Stimulated activated CD4-positive, alpha-beta T cell treated with anti-CD3 and anti-CD28 coated beads, Interleukin-12 subunit alpha, Interleukin-12 subunit beta, amount 100 ng/mL, for 48 hours (primary cell): Measurements from ENCODE around the gene PRRX1.
A peak's percentile ranks its signal among the peaks of the same experiment; 100 is the strongest.

ENCODE experiments used
- DNase-seq, 3 donors: peaks; one replicate each; pipeline ENCODE4 v3.0.0-alpha.2; 2020; ENCODE audit warnings: low read depth in 2 of 3, low spot score in 1 of 3

The PRRX1 gene

DNA sequence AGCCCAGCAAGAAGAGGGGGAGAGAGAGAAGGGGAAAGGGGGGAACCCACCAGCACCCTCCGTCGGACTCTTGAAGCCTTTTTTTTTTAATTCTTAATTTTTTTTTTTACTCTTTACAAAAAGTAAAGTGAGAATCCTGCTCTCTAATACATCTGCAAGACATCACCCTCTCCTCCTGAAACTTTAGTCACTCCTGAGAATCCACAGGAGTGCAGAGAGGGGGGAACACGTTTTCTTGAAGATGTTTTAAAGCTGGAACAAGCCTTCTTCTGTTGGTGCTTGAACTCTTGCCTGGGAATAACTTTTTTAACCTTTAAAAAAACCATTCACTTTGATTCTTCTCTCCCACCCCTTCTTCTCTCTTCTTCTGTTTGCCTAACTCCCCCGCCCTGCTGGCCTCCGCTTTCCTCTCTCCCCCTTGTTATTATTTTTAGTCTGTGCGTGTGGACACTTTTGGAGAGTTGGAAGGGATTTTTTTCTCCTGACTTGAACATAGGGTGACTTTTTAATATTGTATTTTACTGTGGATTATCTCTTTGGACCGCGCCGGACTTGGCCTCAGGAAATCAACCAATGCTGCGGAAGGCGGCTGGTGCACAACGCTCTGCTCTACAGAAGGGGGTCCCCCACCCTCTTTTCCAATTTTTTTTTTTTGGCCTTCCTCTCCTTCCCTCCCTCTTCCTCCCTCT lies 383 bp upstream of the PRRX1 start:
- no peak for DNase-seq

DNA sequence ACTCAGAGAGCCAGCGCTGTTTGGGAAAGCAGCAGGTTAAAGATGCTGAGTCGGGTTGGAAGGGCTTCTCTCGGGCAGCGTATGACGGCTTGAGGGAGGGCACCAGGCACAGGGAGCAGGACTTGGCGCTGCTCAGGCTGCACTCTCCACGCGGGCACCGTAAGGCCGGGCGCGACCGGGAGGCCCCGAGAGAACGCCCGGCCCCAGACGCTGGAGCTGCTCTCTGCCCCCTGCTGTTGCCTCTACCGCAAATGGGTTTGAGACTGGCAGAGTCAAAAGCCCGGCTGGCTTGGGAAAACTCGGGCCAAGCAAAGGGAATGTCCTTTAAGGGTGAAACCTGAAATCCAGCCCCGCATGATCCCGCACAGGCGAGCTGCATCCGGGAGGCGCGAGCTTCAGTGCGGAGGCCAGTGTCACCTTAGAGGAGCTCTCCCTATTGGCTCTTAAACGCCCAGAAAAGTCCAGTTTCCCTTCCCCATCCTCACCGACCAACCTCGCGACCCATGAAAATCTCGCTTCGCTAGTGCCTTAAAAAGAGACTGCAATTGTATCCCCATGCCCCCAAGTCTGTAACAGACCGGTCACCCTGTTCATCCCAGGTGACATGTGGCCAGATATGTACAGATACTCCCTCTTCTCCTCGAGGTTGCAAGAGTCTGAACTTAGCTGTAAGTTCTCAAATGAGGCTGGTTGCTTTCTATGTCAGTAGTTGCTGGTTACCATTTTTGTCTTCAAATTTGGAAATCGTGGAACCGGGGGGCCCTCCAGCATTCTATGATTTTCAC lies 1.1 kb downstream of the PRRX1 start:
- DNase-seq = no peak

DNA sequence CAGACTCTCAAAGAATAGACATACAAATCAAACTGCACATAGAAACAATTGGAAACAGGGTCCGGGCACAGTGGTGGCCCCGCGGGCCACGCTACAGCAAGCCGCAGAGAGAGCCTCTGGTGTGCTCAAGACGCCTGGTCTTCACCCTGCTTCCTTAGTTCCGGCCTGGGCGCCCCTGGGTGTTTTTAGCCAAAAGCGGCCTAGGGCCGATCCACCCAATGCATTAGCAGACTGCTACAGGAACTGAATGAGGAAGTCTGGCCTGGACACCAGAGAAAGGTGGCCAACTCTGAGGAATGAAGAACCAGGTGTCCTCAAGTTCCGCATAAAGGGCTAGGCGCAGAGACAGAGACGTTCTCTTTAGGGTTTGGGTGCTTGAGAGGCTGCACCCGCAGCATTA lies 1.7 kb downstream of the PRRX1 start:
- DNase-seq = no peak

DNA sequence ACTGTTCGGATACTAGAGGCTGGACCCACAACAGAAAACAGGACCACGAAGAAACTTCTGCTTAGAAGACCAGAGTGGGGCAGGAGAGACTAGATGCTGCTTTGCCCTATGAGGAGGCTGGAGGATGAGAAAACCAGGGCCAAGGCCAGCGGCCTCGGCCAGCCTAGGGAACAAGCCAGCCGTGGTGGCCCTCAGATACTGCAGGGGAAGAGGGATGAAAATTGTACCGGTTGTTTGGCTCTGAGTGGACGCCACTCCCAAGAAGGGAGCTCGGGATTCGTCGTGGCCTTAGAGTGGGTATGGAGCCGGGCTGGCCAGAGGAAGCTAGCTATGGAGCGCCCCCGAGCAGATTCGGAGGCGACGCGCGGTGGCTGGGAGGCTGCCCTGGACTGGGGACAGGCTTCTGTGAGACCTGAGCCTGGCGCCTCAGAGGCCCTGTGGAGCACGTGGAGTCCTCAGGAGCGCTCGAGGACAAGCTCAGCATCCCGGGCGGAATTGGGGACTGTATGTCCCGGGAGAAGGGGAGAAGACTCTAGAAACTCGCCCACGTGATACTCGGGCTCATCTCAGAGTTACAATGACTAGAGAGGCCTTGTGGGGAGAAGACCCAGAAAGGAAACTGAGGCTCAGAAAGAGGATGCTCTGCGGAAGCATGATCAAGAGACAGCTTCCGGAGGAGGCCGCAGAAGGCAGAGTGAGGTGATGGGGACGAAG lies 2.8 kb downstream of the PRRX1 start:
- DNase-seq = no peak

DNA sequence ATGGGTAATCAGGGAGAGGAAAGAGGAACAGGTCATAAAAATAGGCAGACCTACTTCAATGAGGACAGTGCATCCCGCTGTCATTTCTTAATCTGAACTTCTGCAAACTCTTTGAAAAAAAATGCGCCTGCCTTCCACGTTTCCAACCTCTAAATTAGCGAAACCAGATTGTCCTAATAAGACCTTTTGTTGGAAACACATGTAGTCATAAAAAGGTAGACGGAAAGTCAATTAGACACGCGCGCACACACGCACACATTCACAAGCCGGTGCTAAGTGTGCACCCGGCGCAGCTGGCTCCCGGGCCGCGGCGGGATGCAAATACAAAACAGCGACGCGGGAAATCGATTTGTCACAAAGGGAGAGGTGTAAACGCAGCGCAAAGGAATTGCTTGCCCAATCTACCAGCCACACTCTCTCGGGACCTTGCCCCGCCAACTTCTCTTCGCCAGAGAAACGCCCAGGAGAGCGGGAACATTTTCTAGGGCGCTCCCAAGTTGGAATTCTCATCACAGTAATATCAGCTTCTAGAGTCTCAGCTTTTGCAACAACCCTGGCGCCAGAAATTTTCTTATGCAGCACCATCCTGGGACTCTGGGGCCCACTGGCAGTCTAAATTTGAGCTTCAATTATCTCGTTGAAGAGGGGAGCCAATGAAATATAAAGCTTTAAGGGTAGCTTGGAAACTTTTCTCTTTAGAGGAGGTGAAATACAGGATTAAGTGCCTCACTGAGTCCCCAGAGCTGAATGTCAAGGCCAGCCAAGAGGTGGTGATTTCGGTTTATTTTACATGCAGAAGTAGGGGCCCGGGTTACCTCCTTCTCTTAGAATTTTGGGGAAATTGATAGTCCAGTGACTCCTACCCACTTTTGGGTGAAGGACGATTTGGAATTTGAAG lies 4.5 kb downstream of the PRRX1 start:
- no peak for DNase-seq

DNA sequence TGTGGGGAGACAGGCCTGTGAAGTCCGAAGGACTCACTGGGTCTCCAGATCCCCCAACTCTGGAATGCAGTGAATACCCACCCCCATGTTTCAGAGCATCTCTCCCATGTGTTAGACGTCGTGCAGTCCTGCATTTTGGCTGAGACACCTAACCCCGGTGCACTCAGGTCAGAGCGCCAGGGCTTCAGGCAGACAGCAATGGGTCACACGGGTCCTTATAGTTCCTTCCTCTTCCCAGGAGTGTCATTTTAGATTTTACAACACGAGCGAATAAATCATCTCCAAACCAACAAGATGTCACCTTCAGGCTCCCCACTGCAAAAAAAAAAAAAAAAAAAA lies 5.1 kb downstream of the PRRX1 start:
- DNase-seq = no peak

DNA sequence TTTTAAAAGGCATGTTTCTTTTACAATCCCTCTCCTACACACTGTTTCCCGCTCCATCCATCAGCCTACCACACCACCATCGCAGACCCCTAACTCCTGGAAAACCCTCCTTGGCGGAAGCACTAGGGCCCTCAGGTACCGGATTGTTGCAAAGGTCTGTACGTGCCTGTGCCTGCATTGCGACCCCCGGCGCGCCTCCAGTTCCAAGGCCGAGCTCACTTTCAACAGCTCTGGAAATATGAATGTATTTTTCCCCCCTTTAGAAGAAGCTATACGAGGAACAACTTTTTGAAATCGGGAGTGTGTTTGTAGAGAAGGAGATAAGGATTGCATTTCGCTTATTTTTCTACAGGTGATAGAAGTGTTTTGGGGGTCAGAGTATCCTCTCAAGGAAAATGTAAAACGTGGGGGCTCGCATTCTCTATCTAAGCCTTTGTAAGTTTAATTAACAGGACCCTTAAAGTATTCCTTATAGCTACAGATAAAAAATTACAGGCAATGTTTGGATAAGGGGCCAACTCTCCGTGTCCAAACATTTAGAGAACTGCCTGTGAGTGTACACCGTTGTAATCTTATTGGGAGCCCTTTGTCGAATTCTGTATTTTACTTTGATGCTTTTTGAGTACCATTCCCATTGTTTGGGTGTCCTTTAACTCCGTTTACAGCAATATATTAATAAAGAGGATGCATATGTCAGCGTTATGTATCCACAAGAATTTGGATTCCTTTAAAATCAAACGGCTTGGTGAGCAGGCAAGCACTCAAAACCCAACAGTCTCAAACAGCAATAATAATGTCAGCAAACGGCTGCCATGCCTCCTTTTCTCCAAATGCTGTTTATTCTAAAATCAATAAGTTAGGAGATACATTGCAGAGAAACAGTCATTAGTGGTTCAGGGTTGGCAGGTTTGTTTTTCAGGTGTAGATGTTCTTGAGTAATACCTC lies 5.9 kb downstream of the PRRX1 start:
- no peak for DNase-seq

DNA sequence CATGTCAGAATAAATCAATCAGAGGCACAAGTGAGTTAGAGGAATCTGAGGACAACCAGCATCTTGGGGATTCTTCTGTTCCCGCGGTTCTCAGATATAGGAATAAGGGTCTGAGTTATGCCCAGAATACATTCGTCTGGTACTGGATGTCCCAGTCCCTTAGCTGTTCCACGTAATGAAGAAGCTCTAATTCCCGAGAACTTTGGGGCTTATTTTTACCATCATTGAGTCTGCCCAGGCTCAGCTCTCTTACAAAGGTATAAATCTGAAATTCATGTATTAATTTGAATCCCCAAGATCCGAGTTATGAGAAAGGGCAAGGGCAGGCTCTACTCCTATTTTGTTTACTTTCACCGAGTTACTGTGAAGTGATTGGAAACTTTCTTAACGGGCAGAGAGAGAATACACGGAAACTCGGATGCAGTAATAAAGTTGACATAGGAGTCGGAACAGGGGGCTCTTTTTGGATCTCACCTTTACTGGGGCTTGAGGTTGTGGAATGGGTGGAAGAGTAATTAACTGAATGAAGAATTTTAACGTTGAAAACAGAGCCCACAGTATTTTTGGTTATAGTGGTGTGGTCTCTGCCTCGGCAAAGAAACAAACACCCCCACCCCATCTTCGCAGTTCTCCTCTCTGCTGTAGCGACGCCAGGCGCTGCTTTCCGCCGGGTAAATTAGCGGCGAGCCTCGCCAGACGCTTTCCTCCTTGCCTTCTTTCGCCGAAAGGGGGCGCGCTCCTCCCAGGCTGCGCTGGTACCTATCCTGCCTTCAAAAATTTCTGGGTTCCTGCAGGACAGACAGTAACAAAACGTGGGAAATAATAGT lies 7.1 kb downstream of the PRRX1 start:
- DNase-seq = peak in 2 of 3 donors; percentile 27 to 42

DNA sequence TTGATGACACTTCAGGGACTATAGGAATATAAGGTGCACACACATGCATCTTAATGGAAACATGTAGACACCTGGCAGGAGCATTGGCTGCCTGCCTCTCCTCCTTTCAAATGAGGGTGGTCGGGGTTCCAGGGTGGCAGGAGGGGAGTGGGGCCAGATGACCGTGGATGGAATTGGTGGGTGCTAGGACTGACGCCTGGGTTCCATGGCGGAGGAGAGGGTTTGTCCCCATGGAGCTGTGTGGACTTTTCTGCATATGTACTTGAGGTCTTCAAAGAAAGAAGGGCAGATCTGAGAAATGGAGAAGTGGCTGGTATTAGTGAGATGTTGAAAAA lies 7.7 kb downstream of the PRRX1 start:
- DNase-seq = no peak

DNA sequence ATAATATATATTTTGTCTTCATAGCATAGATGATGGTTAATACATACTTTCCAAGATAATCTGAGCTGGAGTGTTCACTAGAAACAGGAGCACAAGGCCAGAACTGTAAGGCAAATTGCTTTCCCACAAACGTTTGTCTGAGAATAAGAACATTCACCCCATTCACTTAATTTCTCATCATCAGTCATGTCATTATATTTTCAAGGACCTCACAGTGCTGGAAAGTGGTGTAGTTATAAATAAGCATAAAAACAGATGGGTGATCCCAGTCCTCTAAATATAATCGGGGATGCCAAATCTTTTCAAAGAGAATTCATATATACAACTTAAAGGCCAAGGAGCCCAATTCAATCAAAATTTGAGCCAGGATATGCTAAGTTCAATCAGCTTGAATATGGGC lies 8.4 kb downstream of the PRRX1 start:
- no peak for DNase-seq

DNA sequence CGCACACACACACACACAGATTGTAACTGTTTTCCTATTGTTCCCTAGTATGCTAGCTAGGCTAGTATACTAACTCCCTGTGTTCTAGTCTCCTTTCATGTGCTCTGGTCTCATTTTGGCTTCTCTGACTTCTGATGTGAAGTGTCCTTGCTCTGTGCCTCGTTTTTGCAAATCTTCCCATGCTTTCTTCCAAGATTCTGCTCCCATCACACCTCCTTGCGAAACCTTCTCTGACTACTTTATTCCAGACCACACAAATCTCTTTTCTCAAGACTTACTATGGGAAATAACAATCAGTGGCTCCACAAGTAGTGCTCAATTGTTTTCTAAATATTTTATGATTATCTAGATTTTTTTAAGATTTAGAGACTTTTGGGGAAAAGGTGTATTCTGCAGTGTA lies 10.3 kb downstream of the PRRX1 start:
- DNase-seq = no peak

DNA sequence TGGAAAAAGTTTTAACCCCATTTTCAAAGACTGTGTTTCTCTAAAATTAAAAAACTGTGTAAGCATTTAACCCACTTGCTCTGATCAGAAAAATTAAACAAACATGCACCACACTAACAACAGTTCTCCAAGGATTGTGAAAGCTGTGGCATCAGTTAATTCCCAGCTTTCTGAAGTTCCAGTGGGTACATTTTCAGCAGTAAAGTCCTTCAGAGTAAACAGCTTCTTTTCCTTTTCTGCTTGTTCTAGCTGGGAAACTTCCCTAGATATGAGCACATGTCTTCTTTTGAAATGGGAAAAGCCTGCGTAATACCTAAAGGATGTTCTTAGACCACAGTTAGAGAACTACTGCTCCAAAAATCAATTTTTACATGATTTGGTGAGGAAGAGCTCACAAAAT lies 11.1 kb downstream of the PRRX1 start:
- no peak for DNase-seq

DNA sequence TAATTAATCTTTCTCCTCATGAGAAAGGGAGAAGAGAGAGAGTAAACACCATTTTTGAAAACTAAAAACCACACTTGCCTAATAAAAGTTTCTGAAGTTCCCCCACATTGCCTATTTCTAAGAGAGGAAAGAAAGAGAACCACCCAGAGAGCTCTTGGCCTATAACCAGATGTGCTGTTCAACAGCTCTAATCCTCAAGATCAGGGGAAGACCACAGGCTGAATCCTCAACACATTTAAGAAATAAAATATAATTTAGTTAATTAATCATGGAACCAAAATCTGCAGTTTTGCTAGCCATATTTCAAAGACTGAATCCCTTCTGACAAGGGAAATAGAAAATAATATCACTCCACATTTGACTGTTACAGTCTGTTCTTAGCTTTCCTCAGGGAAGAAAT lies 11.9 kb downstream of the PRRX1 start:
- DNase-seq = no peak

DNA sequence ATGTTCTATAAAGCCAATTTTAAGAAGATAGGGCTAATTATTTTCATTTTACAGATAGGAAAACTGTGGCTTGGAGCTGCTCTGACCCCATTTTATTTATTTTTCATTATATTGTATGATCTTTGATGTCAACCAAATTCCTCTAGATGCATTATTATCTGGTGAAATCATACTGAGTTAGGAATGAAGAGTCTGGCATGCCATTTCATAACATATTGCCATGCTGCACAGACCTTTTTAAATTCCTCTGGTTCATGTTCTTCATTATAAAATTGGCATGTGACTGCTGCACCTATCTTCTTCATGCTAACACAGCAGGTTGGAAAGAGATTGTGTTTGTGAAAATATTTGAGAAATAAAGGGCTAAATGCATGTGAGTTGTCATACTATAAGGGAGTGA lies 12.7 kb downstream of the PRRX1 start:
- DNase-seq = no peak

DNA sequence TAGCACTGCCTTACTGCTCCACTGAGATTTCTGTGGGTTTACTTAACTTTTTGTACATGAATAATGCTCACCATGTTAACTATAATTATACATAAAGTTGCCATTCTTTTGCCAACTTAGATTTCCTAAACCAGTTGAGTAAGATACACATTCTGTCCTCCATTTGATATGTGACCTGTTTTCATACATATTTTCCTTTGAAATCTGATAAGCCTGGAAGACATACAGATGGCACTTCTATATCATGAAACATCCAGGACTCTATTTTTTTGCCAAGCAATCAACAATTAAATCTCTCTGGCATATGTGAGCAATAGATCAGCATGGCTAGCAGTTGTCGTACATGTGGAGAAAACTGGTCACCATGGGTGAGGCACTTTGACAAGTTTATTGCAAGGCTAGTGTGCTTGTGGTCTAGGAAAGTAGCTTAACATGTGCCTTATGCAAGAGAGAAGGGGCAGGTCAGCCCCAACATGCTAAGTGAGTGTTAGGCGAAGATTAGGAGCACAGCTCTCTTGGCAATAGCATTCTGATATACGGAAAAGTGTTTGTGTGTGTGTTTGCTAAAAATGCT lies 14.2 kb downstream of the PRRX1 start:
- no peak for DNase-seq

DNA sequence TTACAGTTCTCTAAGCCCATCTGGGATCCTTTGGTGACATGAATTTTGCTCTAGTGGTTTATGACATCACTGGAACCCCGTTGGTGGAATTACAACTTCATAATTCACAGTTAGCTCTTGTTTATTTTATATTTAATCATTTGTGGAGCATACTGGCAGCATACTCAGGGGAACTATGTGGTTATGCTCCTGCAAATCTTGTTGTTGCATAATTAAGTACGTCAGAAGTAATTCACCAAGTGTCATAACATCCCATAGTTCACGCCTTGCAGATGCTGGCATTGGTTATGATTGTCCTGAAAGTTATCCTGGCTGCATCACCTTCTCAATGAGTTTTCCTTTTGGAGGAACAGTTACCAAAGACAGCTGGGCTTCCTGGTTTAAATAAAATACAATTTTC lies 16.5 kb downstream of the PRRX1 start:
- no peak for DNase-seq

DNA sequence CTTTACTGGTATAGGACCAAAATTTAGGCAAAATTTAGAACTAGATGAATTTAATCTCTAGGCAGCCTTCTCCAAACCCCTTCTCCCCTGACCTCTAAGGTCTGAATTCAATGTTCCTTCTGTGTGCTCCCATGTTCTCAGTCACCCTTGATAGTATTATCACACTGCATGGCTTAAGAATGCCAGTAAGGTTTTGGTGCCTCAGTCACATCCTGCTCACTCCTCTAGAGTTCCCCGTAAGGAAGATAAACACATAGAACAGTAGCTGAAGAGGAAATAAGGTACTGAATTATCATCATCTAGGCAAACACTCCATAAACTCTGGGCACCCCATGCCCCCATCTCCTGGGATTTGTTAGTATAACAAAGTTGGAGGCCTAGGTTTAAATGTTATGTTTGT lies 18.2 kb downstream of the PRRX1 start:
- DNase-seq = no peak

DNA sequence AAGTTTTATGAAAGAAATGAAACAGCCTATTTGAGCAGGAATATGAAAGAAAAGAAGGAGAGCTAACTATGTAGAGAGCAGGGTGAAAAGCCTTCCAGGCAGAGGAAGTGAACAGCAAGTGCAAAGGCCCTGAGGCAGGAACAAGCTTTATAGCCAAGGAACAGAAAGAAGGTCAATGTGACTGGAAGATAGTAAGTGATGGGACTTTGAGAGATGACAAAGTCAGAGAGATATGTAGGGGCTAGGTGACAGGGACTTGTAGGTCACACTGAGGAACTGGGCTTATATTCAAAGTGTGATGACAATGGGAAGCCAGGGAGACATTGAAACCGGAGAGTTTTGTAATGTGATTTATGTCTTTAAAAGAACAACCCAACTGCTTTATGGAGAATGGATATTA lies 18.9 kb downstream of the PRRX1 start:
- DNase-seq = no peak

DNA sequence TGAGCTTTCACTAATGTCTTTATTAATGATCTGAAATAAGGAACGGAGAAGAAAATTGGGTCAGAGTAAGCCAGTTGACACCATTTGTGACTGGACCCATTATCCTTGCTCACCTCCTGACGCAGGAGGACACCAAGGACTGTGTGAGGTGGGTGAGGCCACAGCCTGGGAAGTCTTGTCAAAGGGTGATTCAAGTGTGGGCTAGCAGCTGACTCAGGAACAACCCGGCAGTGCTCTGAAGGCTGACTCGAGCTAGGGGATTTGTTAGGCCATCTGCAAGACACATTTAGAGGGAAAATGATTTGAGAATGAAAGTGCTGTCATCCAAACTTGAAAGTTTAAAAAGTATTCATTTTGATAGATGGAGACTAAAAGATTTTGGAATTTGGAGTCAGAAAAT lies 21.2 kb downstream of the PRRX1 start:
- DNase-seq = no peak
